HepG2 (cell line): ENCODE measurements around the gene CCNF. TPM values are rescaled to one million over a fixed set of nuclear protein-coding genes. Genes with fewer than 3 reads are reported as not detected.

ENCODE experiments used
- AGO2 ChIP-seq: fragments of 200-400 bp; formaldehyde crosslinking; optimal IDR thresholded peaks from 2 replicates; pipeline ENCODE3; 2017; ENCODE audit warnings: mild to moderate bottlenecking, low read depth, low read length, moderate library complexity
- DMTF1 ChIP-seq: sonication (generic); formaldehyde crosslinking; IDR thresholded peaks from 2 replicates; pipeline ENCODE4 v1.4.0; 2020; ENCODE audit warnings: mild to moderate bottlenecking, missing genetic modification reagents
- EP300 ChIP-seq, 3 experiments: sonication (generic) in 1 of 3; formaldehyde crosslinking in 1 of 3; IDR thresholded peaks; 2 replicates each; pipeline versions ENCODE4 v1.5.1 to v1.6.1; 2011 to 2020; ENCODE audit warnings: low read depth in 2 of 3, low read length in 2 of 3, borderline replicate concordance in 1 of 3, improper control_type of control experiment in 1 of 3, mild to moderate bottlenecking in 1 of 3, missing genetic modification reagents in 1 of 3, moderate library complexity in 1 of 3
- GATAD2A ChIP-seq: IDR thresholded peaks from 2 replicates; pipeline ENCODE4 v1.6.1; 2016
- GPBP1L1 ChIP-seq: sonication (generic); formaldehyde crosslinking; IDR thresholded peaks from 2 replicates; pipeline ENCODE4 v1.5.0; 2020; ENCODE audit warnings: mild to moderate bottlenecking, missing genetic modification reagents
- GTF2F1 ChIP-seq: fragments of 150-350 bp; IDR thresholded peaks from 2 replicates; pipeline ENCODE4 v1.6.1; 2014; ENCODE audit warnings: low read length
- HDAC1 ChIP-seq: sonication (generic); formaldehyde crosslinking; IDR thresholded peaks from 2 replicates; pipeline ENCODE4 v1.5.1; 2020; ENCODE audit warnings: mild to moderate bottlenecking, missing genetic modification reagents
- JUND ChIP-seq: sonication (generic); formaldehyde crosslinking; IDR thresholded peaks from 2 replicates; pipeline ENCODE4 v1.8.0; 2022; ENCODE audit warnings: mild to moderate bottlenecking, missing genetic modification reagents
- NR0B2 ChIP-seq: sonication (generic); formaldehyde crosslinking; IDR thresholded peaks from 2 replicates; pipeline ENCODE4 v1.4.0; 2020; ENCODE audit warnings: mild to moderate bottlenecking, missing genetic modification reagents
- NR2F2 ChIP-seq: IDR thresholded peaks from 2 replicates; pipeline ENCODE4 v1.6.1; 2012; ENCODE audit warnings: low read depth, inconsistent platforms, borderline replicate concordance
- RXRB ChIP-seq: IDR thresholded peaks from 2 replicates; pipeline ENCODE4 v1.6.1; 2016; ENCODE audit warnings: borderline replicate concordance, missing genetic modification reagents, missing compliant biosample characterization
- TAF1 ChIP-seq: sonication (generic); formaldehyde crosslinking; IDR thresholded peaks from 2 replicates; pipeline ENCODE4 v1.4.0; 2020; ENCODE audit warnings: missing genetic modification reagents
- TRIM24 ChIP-seq: sonication (generic); formaldehyde crosslinking; IDR thresholded peaks from 2 replicates; pipeline ENCODE4 v1.8.0; 2022; ENCODE audit warnings: mild to moderate bottlenecking, missing genetic modification reagents
- ZBTB34 ChIP-seq: sonication (generic); formaldehyde crosslinking; IDR thresholded peaks from 2 replicates; pipeline ENCODE4 v1.8.0; 2022; ENCODE audit warnings: mild to moderate bottlenecking, missing genetic modification reagents
- ZFP36L2 ChIP-seq: sonication (generic); formaldehyde crosslinking; IDR thresholded peaks from 2 replicates; pipeline ENCODE4 v1.4.0; 2020; ENCODE audit warnings: missing genetic modification reagents
- ZFP82 ChIP-seq: sonication (generic); formaldehyde crosslinking; IDR thresholded peaks from 2 replicates; pipeline ENCODE4 v1.5.1; 2020; ENCODE audit warnings: mild to moderate bottlenecking, missing genetic modification reagents, borderline replicate concordance
- ZNF3 ChIP-seq: IDR thresholded peaks from 2 replicates; pipeline ENCODE4 v1.7.0; 2017; ENCODE audit warnings: inconsistent platforms
- ZNF609 ChIP-seq: sonication (generic); formaldehyde crosslinking; IDR thresholded peaks from 2 replicates; pipeline ENCODE4 v1.4.0; 2020; ENCODE audit warnings: mild to moderate bottlenecking, missing genetic modification reagents, borderline replicate concordance
- ZNF614 ChIP-seq: IDR thresholded peaks from 2 replicates; pipeline ENCODE4 v1.6.1; 2018; ENCODE audit warnings: missing biosample characterization, missing genetic modification reagents, inconsistent platforms, borderline replicate concordance
- ZNF644 ChIP-seq: IDR thresholded peaks from 2 replicates; pipeline ENCODE4 v1.6.1; 2016; ENCODE audit warnings: low read depth
- ZNF772 ChIP-seq: sonication (generic); formaldehyde crosslinking; IDR thresholded peaks from 2 replicates; pipeline ENCODE4 v1.5.0; 2020; ENCODE audit warnings: mild to moderate bottlenecking, missing genetic modification reagents
- ZNF792 ChIP-seq: IDR thresholded peaks from 2 replicates; pipeline ENCODE4 v1.6.1; 2016
- polyA plus RNA-seq, 8 experiments: library from polyadenylated mRNA; depleted of rRNA in 3 of 8; stranded (reverse) in 7 of 8; unstranded in 1 of 8; fragments of >200 nt; fragmentation: Illumina TruSeq in 4 of 8; extraction: Trizol in 4 of 8; gene quantifications; 2 replicates each; pipeline versions ENCODE4 v1.2.1 to v1.2.3, GENCODE V29; 2011 to 2016; ENCODE audit warnings: low read depth in 4 of 8, missing spikeins in 1 of 8, mixed read lengths in 1 of 8; ENCODE audit not compliant: insufficient read depth in 1 of 8
- total RNA-seq, 5 experiments: library from RNA; depleted of rRNA; stranded (reverse); fragments of >200 nt; fragmentation: Illumina TruSeq; extraction: Trizol; gene quantifications; 2 replicates each; pipeline ENCODE4 v1.2.3, GENCODE V29; 2016; ENCODE audit warnings: low read depth in 1 of 5

CCNF gene
- total and polyA plus RNA-seq, 2 of the 13 experiments (the other 11 are each of a cell fraction or from before 2014, with no cell fraction given): 6.4 to 22.8 TPM

- TF ChIP-seq AGO2: peak; percentile 8
- 0 out of 2 replicates have a peak, but pooled peaks have one; percentile 68 for TF ChIP-seq NR0B2 (CRISPR knock-in tag)
- TF ChIP-seq HDAC1 (CRISPR knock-in tag): peak; percentile 69; the same call in 1 of the 2 replicates
- no peak for TF ChIP-seq ZNF3 (CRISPR knock-in tag)
- TF ChIP-seq GATAD2A (CRISPR knock-in tag): no peak
- no peak for TF ChIP-seq DMTF1 (CRISPR knock-in tag)
- TF ChIP-seq GTF2F1: no peak
- no peak for TF ChIP-seq TRIM24 (CRISPR knock-in tag)
- 0 out of 2 replicates have a peak, but pooled peaks have one; percentile 48 for TF ChIP-seq ZNF609 (CRISPR knock-in tag)
- TF ChIP-seq ZBTB34 (CRISPR knock-in tag): no peak
- no peak for TF ChIP-seq EP300 (IDR thresholded peaks at IDR 0.05; ENCODE audit: low read depth in 2 of 2, low read length in 2 of 2)
- TF ChIP-seq EP300 (CRISPR knock-in tag; IDR thresholded peaks at IDR 0.05; ENCODE audit: borderline replicate concordance): no peak
- TF ChIP-seq ZFP82 (CRISPR knock-in tag): no peak
- TF ChIP-seq ZNF614 (CRISPR knock-in tag): no peak
- TF ChIP-seq ZFP36L2 (CRISPR knock-in tag): no peak
- TF ChIP-seq RXRB (CRISPR knock-in tag): no peak
- no peak for TF ChIP-seq ZNF644 (CRISPR knock-in tag)
- TF ChIP-seq GPBP1L1 (CRISPR knock-in tag): no peak
- no peak for TF ChIP-seq NR2F2
- TF ChIP-seq JUND (CRISPR knock-in tag): no peak
- no peak for TF ChIP-seq ZNF772
- TF ChIP-seq TAF1 (CRISPR knock-in tag): no peak
- 0 out of 2 replicates have a peak, but pooled peaks have one; percentile 1 for TF ChIP-seq ZNF792 (CRISPR knock-in tag)
Measured at GRCh38 chr16:2428784-2429033, 538 bp upstream of the CCNF start (continued).
